ENCODE measurements around the gene KIF26B.
A peak's percentile ranks its signal among the peaks of the same experiment; 100 is the strongest.

KIF26B gene

GRCh38 chr1:245437369-245438062 is 282.7 kb downstream of the KIF26B start:
- no peak for DNase-seq

DNA sequence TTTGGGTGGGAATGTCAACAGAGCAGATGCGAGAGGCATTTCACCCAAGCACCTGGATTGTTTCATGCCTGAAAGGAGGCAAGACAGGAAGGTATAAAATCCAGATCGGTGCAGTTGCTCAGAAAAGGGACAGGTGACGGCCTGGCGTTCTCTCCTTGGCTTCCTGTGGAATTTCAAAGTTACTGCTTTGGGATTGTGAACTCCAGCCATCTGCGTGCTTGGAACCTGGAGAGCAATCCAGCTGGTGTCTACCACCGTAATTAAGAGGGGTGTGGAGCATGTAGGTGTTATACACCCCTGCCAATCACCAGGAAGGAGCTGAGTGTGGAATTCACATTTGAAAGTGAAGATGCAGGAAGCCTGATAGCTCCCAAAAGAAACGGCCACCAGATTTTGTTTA is 286.1 kb downstream of the KIF26B start:
- no peak for DNase-seq

DNA sequence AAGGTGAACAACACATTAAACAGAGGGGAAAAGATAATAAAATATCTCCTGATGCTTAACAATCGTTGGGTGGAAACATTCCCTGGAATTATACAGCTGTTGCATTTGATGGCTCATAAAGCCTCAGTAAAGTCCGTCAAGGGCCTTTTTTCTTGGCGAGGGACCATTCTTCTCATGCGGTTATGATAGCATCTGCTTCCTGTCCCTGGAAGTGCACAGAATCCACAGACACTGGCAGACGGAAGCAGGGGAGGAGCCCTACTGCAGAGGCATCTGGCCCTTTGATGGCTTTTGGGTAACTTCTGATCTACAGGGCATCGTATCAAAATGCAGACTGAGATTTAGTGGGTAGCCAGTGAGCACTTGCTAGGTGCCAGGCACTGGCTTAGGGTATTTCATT is 286.9 kb downstream of the KIF26B start:
- DNase-seq, result no peak

DNA sequence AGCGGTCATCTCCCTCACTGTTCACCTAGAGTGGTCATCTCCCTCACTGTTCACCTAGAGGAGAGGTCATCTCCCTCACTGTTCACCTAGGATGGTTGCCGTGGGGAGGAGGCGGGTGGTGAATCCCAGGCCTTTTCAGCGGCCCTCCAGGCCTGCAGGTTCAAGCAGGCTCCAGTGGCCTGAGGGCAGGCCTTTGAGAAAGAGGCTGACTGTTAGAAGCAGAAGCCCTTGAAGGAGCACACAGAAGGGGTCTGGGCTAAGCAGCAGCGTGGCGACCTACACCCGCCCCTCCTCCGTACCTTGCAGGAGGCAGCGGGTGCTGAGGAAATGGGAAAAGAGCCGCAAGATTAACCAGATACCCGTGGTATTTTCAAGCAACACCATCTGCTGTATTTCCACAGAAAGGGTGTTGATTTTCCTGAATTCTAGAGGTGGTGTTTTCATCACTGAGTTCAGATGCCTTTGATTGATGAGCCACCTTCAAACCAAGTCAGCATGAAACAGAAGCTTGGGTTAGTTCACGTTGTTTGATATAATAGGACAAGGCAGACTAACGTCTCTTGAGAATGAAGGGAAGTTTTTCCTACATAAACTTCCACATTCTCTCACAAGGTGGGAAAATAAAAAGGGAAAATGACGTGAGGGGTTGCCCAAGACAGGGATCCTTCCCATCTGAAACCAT is 289.5 kb downstream of the KIF26B start:
- DNase-seq, result no peak

DNA sequence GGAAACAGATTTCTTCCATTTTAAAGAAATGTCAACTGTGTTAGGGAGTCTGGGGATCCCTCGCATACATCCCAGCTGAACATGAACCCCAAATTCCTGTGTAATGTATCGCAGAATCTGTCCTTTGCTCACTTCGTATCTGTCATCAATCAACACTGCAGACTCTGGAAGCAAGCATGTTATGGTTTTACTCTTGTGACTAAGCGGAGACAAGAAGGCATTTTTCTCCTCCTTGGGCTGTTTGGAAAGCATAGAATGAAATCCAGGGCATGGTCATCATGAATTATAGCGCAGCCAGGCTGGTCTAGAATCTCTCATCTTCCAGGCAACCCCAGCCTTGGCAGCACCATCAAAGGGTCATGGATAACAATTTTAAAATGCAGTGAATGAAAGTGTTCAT is 290.2 kb downstream of the KIF26B start:
- no peak for DNase-seq

DNA sequence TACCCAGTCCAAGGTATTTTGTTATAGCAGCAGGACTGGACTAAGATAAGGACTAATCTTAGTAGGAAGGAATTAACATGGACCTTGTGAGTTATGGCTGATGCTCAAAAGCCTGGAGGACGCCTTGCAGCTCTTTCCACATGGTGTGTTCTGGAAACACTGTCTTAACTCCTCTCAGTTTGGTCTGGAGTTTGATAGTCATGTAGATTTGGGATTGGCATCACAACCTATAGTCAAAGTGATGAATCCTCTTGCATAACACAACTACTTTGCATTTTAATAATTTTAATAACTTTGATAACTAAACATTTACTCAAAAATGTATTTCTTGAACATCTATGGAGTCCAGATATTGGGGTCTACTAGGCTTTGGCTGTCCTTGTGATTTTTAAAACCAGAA is 293.7 kb downstream of the KIF26B start:
- DNase-seq, result no peak

- no peak for DNase-seq
These were observed 294.2 kb downstream of the KIF26B start for GRCh38 chr1:245448975-245449431.

DNA sequence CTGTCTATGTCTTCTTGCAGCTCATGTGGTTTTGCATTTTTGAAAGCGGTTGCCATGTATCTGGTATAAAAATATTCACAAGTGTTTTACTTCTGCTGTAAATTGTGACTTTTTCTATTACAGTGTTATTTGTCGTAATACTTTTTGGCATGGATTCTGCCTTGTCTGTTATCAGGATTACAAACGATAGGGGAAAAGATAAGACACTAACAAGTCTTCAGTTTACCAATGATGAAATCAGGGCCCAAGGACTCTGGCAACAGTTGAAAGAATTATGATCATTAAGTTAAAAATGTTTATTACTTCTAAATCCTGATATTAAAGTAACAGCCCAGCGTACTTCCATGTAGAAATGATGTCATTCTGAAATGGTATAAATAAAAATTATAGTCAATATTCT is 298.8 kb downstream of the KIF26B start:
- DNase-seq, result no peak

- no peak for DNase-seq
These were observed 299.3 kb downstream of the KIF26B start for GRCh38 chr1:245454051-245454450.

GRCh38 chr1:245457562-245457961 is 302.8 kb downstream of the KIF26B start:
- DNase-seq, result no peak

- no peak for DNase-seq
These were observed 303.4 kb downstream of the KIF26B start for GRCh38 chr1:245458234-245458633.

DNA sequence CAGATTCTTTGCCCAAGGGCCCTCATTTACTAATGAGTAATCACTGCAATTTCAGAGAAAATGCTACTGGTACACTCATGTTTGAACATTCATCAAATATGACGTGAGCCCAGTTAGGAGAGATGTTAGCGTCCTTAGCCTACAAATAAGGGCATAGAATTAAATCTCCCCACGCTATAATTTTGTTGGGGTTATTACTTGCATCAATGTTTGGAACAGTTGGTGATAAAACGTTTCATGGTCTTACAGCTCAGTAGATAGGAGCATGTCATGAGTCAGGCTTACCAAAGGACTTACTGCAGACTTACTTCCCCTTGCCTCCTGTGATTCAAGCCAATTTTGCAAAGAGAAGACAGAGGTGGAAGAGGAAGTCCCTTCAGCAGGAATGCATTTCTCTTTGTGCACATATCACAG is 304.0 kb downstream of the KIF26B start:
- peak; percentile 53 for DNase-seq

DNA sequence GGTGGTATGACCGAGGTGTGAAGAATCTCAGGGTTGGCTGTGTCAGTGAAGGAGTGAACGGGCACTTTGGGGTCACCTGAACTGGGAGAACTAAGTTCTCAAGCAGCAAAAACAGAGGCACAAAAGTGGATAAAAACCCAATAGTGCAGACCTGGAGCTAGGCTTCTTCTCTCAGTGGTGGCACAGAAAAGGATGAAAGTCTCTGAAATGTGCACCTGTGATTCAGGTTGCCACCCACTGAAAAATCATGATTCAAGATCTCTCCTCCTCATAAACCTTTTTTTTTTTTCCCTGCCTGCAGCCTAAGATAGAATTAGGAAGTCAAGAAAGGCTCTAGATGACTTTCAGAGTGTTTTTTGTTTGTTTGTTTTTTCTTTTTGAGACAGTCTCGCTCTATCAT is 304.8 kb downstream of the KIF26B start:
- no peak for DNase-seq

GRCh38 chr1:245461681-245462080 is 306.9 kb downstream of the KIF26B start:
- DNase-seq, result no peak

GRCh38 chr1:245462161-245462560 is 307.4 kb downstream of the KIF26B start:
- no peak for DNase-seq

GRCh38 chr1:245463392-245464165 is 308.8 kb downstream of the KIF26B start:
- no peak for DNase-seq

DNA sequence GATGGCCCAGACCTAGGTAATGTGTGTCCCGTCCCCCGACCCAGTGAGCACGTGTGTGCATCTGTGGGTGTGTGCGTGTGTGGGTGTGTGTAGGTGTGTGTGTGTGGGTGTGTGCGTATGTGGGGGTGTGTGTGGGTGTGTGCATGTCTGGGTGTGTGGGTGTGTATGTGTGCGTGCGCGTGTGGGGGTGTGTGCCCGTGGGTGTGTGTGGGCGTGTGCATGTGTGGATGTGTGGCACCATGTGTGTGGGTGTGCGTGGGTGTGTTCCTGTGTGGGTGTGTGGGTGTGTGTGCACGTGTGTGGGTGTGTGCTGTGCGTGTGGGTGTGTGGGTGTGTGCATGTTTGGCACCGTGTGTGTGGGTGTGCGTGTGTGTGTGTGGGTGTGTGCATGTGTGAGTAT is 309.5 kb downstream of the KIF26B start:
- DNase-seq, result no peak

DNA sequence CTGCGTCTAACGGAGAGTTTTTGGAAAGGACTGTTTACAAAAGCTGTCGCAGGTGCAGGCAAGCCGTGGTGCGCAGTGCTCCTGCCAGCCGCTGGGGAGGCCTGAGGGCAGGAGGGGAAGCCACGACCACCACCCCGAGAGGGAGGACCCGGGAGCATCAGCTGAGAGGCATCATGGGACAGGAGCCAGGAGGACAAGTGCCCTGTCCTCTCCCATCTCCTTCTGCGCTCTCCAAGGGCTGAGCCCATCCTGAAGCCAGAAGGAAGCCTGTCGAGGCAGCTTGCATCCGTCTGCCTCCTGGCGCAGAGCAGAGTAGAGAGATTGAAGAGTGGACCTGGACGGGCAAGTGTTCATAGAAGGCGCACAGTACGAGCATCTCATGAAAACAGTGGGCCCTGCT is 310.9 kb downstream of the KIF26B start:
- DNase-seq, result no peak

DNA sequence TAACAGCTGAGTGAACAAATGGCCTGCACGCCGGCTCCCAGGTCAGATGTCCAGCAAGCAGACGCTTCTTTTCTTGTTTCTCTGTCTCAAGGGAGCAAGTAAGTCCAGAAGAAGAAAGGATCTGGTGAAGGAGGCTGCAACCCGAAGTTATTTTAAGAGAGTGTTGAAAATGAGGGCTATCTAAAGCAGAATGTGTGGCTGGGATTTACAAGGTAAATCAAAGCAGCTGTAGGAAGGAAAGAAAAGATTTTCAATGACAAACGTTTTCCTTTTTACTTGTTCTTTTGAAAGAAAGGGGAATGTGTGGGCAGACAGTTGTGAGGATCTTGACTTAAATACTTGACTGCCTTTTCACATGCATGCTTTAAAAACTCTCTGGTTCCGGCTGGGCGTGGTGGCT is 311.5 kb downstream of the KIF26B start:
- DNase-seq, result no peak

- DNase-seq, result no peak
These were observed 313.0 kb downstream of the KIF26B start for GRCh38 chr1:245467804-245468203.

- no peak for DNase-seq
These were observed 314.2 kb downstream of the KIF26B start for GRCh38 chr1:245469006-245469405.

- DNase-seq, result no peak
These were observed 314.9 kb downstream of the KIF26B start for GRCh38 chr1:245469734-245470133.

GRCh38 chr1:245475126-245475525 is 320.3 kb downstream of the KIF26B start:
- DNase-seq, result no peak

GRCh38 chr1:245475961-245476516 is 321.3 kb downstream of the KIF26B start:
- no peak for DNase-seq

Measured in GF-D8 (cell line).